ENCODE data around the gene SNRNP25. TPM values are rescaled to one million over a fixed set of nuclear protein-coding genes. Genes with fewer than 3 reads are reported as not detected.

Gene SNRNP25
- total and polyA plus RNA-seq, 9 donors, result 23.8 to 31.9 (median 29.4) TPM

- Histone ChIP-seq H3K9me3 (replicated peaks; ENCODE audit: control insufficient read depth, low read depth, low read length) (no peaks in the 10 kb centered on the region), H3K27ac (ENCODE audit: low read length) (peak overlapping the region; percentile 25), H3K4me3 (ENCODE audit: low read length) (no peak overlapping the region), H3K27me3 (ENCODE audit: control insufficient read depth, insufficient read depth, low read length) (no peaks in the 10 kb centered on the region), H3K4me1 (ENCODE audit: control insufficient read depth, insufficient read depth, low read length) (peaks cover 23% of the 10 kb centered on the region), H3K36me3 (ENCODE audit: control insufficient read depth, insufficient read depth, low read length) (peaks cover 58% of the 10 kb centered on the region)
- DNase-seq, result peak; percentile 57
- WGBS (ENCODE audit: insufficient coverage), result 71% methylated on average over 18 of the region's 19 CpGs
Observed at GRCh38 chr16:102060-102855, 48.6 kb downstream of the SNRNP25 start.

- peaks cover 20% of the 10 kb centered on the region for H3K4me1 ChIP-seq (ENCODE audit: control insufficient read depth, insufficient read depth, low read length)
- 89% methylated on average over 5 of the region's 5 CpGs for WGBS (ENCODE audit: insufficient coverage)
- no peaks in the 10 kb centered on the region for H3K9me3 ChIP-seq (replicated peaks; ENCODE audit: control insufficient read depth, low read depth, low read length)
- H3K36me3 ChIP-seq (ENCODE audit: control insufficient read depth, insufficient read depth, low read length), result peaks cover 48% of the 10 kb centered on the region
- H3K4me3 ChIP-seq (ENCODE audit: low read length), result no peak overlapping the region
- no peaks in the 10 kb centered on the region for H3K27me3 ChIP-seq (ENCODE audit: control insufficient read depth, insufficient read depth, low read length)
- no peak overlapping the region for H3K27ac ChIP-seq (ENCODE audit: low read length)
- no peak for DNase-seq
Observed at GRCh38 chr16:104355-104754, 50.7 kb downstream of the SNRNP25 start.

DNA sequence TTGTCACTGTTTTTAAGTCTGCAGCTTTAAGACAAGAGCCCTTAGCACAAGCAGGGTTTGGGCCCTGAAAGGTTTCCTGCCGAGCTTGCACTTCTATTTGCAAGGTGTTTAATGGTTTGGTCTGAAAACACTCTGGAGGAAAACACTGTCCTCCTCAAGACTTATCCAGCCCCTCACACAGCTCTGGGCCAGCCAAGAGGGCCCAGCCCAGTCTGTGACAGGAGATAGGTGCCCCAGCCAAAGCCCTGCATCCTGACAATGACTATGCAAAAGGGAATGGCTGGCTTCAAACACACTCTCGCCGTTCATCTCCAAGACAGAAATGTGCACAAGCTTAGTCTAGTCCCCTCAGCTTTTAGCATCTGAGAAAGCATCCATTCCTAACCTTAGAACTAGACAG is 51.3 kb downstream of the SNRNP25 start:
- no peaks in the 10 kb centered on the region for H3K27me3 ChIP-seq (ENCODE audit: control insufficient read depth, insufficient read depth, low read length)
- H3K4me3 ChIP-seq (ENCODE audit: low read length), result no peak overlapping the region
- 73% methylated on average over 2 of the region's 3 CpGs for WGBS (ENCODE audit: insufficient coverage)
- no peaks in the 10 kb centered on the region for H3K9me3 ChIP-seq (replicated peaks; ENCODE audit: control insufficient read depth, low read depth, low read length)
- DNase-seq, result no peak
- no peak overlapping the region for H3K27ac ChIP-seq (ENCODE audit: low read length)
- H3K4me1 ChIP-seq (ENCODE audit: control insufficient read depth, insufficient read depth, low read length), result peaks cover 20% of the 10 kb centered on the region
- H3K36me3 ChIP-seq (ENCODE audit: control insufficient read depth, insufficient read depth, low read length), result peaks cover 51% of the 10 kb centered on the region

- DNase-seq, result no peak
- Histone ChIP-seq H3K9me3 (replicated peaks; ENCODE audit: control insufficient read depth, low read depth, low read length) (no peaks in the 10 kb centered on the region), H3K27me3 (ENCODE audit: control insufficient read depth, insufficient read depth, low read length) (no peaks in the 10 kb centered on the region), H3K4me1 (ENCODE audit: control insufficient read depth, insufficient read depth, low read length) (peaks cover 20% of the 10 kb centered on the region), H3K27ac (ENCODE audit: low read length) (no peak overlapping the region), H3K4me3 (ENCODE audit: low read length) (no peak overlapping the region), H3K36me3 (ENCODE audit: control insufficient read depth, insufficient read depth, low read length) (peaks cover 50% of the 10 kb centered on the region)
- 100% methylated on average over 2 of the region's 6 CpGs for WGBS (ENCODE audit: insufficient coverage)
Observed at GRCh38 chr16:105521-105920, 51.9 kb downstream of the SNRNP25 start.

DNA sequence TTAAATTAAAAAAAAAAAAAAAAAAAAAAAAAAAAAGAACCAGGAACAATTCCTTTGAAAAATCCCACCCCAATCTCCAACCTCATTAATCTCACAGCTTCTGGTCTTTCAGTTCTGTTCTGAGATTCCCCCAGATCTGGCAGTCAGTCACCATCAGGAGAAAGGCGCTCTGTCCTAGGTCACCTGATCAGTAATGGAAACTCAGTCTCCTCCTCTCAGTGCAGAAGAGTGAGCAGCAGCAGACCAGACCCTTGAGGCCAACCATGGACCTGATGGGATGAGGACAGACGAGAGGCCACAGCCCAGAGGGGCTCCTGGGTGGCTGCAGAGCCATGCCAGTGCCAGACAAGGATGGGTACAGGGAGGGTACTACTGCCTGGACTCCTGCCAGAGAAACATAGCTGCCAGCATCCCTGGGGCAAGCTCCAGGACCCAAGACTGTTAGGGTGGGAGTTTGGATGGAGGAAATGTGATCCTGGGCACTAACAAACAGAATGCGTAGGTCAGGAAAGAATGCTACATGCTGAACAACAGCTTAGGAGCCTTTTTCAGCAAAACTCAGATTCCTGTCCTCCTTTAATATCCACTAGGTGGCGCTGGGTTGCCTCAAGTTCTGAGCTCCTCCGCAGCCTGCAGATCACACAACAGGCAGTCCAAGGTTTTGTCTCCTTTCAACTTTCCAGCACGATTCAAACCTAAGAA is 53.1 kb downstream of the SNRNP25 start:
- Histone ChIP-seq H3K4me1 (ENCODE audit: control insufficient read depth, insufficient read depth, low read length) (peaks cover 16% of the 10 kb centered on the region), H3K36me3 (ENCODE audit: control insufficient read depth, insufficient read depth, low read length) (peaks cover 50% of the 10 kb centered on the region), H3K4me3 (ENCODE audit: low read length) (no peak overlapping the region), H3K27ac (ENCODE audit: low read length) (no peak overlapping the region), H3K9me3 (replicated peaks; ENCODE audit: control insufficient read depth, low read depth, low read length) (no peaks in the 10 kb centered on the region), H3K27me3 (ENCODE audit: control insufficient read depth, insufficient read depth, low read length) (no peaks in the 10 kb centered on the region)
- DNase-seq, result peak; percentile 89
- WGBS (ENCODE audit: insufficient coverage), result 12% methylated on average over 5 of the region's 6 CpGs

Other genes starting within 250 kb of the SNRNP25 start
- gene POLR3K, start 220 bp upstream of the SNRNP25 start, total RNA-seq, result 2.7 TPM
- 1 to 10 TPM; 7.6 to 9.8 (median 8.0) TPM for gene POLR3K, start 220 bp upstream of the SNRNP25 start, polyA plus RNA-seq (ENCODE audit: insufficient read depth in 1 of 8, insufficient read length in 8 of 8, low replicate concordance in 1 of 8)
- gene RHBDF1, start 18.8 kb downstream of the SNRNP25 start, total RNA-seq, result 20.6 TPM
- 10 to 100 TPM; 36.9 to 53.3 (median 48.2) TPM for gene RHBDF1, start 18.8 kb downstream of the SNRNP25 start, polyA plus RNA-seq (ENCODE audit: insufficient read depth in 1 of 8, insufficient read length in 8 of 8, low replicate concordance in 1 of 8)
- 39.0 TPM for gene MPG, start 24.4 kb downstream of the SNRNP25 start, total RNA-seq
- gene MPG, start 24.4 kb downstream of the SNRNP25 start, polyA plus RNA-seq (ENCODE audit: insufficient read depth in 1 of 8, insufficient read length in 8 of 8, low replicate concordance in 1 of 8), result 10 to 100 TPM; 24.2 to 37.6 (median 32.2) TPM
- 7.3 TPM for gene NPRL3, start 84.8 kb downstream of the SNRNP25 start, total RNA-seq
- gene NPRL3, start 84.8 kb downstream of the SNRNP25 start, polyA plus RNA-seq (ENCODE audit: insufficient read depth in 1 of 8, insufficient read length in 8 of 8, low replicate concordance in 1 of 8), result 10 to 100 TPM; 21.3 to 31.1 (median 27.8) TPM
- gene HBZ, start 98.8 kb downstream of the SNRNP25 start, total RNA-seq, result 0.93 TPM
- 10 to 100 TPM in 2 of 8 donors, 1 to 10 TPM in 6; 2.2 to 16.3 (median 7.5) TPM for gene HBZ, start 98.8 kb downstream of the SNRNP25 start, polyA plus RNA-seq (ENCODE audit: insufficient read depth in 1 of 8, insufficient read length in 8 of 8, low replicate concordance in 1 of 8)
- 15.2 TPM for gene HBM, start 112.2 kb downstream of the SNRNP25 start, total RNA-seq
- gene HBM, start 112.2 kb downstream of the SNRNP25 start, polyA plus RNA-seq (ENCODE audit: insufficient read depth in 1 of 8, insufficient read length in 8 of 8, low replicate concordance in 1 of 8), result 10 to 100 TPM in 6 of 8 donors, 1 to 10 TPM in 2; 4.3 to 28.0 (median 15.1) TPM
- gene HBA2, start 119.0 kb downstream of the SNRNP25 start, total RNA-seq, result 926 TPM
- gene HBA2, start 119.0 kb downstream of the SNRNP25 start, polyA plus RNA-seq (ENCODE audit: insufficient read depth in 1 of 8, insufficient read length in 8 of 8, low replicate concordance in 1 of 8), result over 10,000 TPM in 2 of 8 donors, 1,000 to 10,000 TPM in 6; 2,138 to 10,285 (median 6,265) TPM
- gene HBA1, start 122.9 kb downstream of the SNRNP25 start, total RNA-seq, result 387 TPM
- 1,000 to 10,000 TPM; 1,237 to 7,147 (median 3,734) TPM for gene HBA1, start 122.9 kb downstream of the SNRNP25 start, polyA plus RNA-seq (ENCODE audit: insufficient read depth in 1 of 8, insufficient read length in 8 of 8, low replicate concordance in 1 of 8)
- 2.5 TPM for gene HBQ1, start 126.6 kb downstream of the SNRNP25 start, total RNA-seq
- 1 to 10 TPM in 6 of 8 donors, under 1 TPM in 2; 0.85 to 3.2 (median 1.9) TPM for gene HBQ1, start 126.6 kb downstream of the SNRNP25 start, polyA plus RNA-seq (ENCODE audit: insufficient read depth in 1 of 8, insufficient read length in 8 of 8, low replicate concordance in 1 of 8)
- 67.3 TPM for gene LUC7L, start 175.6 kb downstream of the SNRNP25 start, total RNA-seq
- gene LUC7L, start 175.6 kb downstream of the SNRNP25 start, polyA plus RNA-seq (ENCODE audit: insufficient read depth in 1 of 8, insufficient read length in 8 of 8, low replicate concordance in 1 of 8), result 10 to 100 TPM; 59.1 to 89.4 (median 69.7) TPM
- gene FAM234A, start 181.0 kb downstream of the SNRNP25 start, total RNA-seq, result 26.9 TPM
- 10 to 100 TPM; 38.1 to 49.5 (median 44.6) TPM for gene FAM234A, start 181.0 kb downstream of the SNRNP25 start, polyA plus RNA-seq (ENCODE audit: insufficient read depth in 1 of 8, insufficient read length in 8 of 8, low replicate concordance in 1 of 8)
- gene RGS11, start 222.1 kb downstream of the SNRNP25 start, total RNA-seq, result 1.2 TPM
- 1 to 10 TPM in 6 of 8 donors, under 1 TPM in 2; 0.92 to 3.1 (median 1.6) TPM for gene RGS11, start 222.1 kb downstream of the SNRNP25 start, polyA plus RNA-seq (ENCODE audit: insufficient read depth in 1 of 8, insufficient read length in 8 of 8, low replicate concordance in 1 of 8)
- 1.0 TPM for gene ARHGDIG, start 226.8 kb downstream of the SNRNP25 start, total RNA-seq
- 1 to 10 TPM in 2 of 8 donors, under 1 TPM in 6; 0.30 to 2.4 (median 0.63) TPM for gene ARHGDIG, start 226.8 kb downstream of the SNRNP25 start, polyA plus RNA-seq (ENCODE audit: insufficient read depth in 1 of 8, insufficient read length in 8 of 8, low replicate concordance in 1 of 8)
- gene PDIA2, start 229.3 kb downstream of the SNRNP25 start, total RNA-seq, result 0.84 TPM
- gene PDIA2, start 229.3 kb downstream of the SNRNP25 start, polyA plus RNA-seq (ENCODE audit: insufficient read depth in 1 of 8, insufficient read length in 8 of 8, low replicate concordance in 1 of 8), result 1 to 10 TPM in 1 of 8 donors, under 1 TPM in 7; 0.46 to 1.8 (median 0.60) TPM